HepG2 (cell line): ENCODE data around the gene RING1. TPM values are rescaled to one million over a fixed set of nuclear protein-coding genes. Genes with fewer than 3 reads are reported as not detected.

Experiments
- AFF4 ChIP-seq: sonication (generic); formaldehyde crosslinking; IDR thresholded peaks from 2 replicates; pipeline ENCODE4 v1.4.0; 2020; ENCODE audit warnings: missing genetic modification reagents
- DMTF1 ChIP-seq: sonication (generic); formaldehyde crosslinking; IDR thresholded peaks from 2 replicates; pipeline ENCODE4 v1.4.0; 2020; ENCODE audit warnings: mild to moderate bottlenecking, missing genetic modification reagents
- HDAC6 ChIP-seq: fragments of 200-600 bp; sonication (generic); IDR thresholded peaks from 2 replicates; pipeline ENCODE4 v1.7.0; 2017; ENCODE audit warnings: mild to moderate bottlenecking, antibody characterized with exemption, low read length, low read depth
- HNRNPUL1 ChIP-seq: fragments of 200-400 bp; formaldehyde crosslinking; IDR thresholded peaks from 2 replicates; pipeline ENCODE4 v1.6.1; 2017; ENCODE audit warnings: low read depth, mild to moderate bottlenecking, low read length, moderate library complexity
- KAT8 ChIP-seq: IDR thresholded peaks from 2 replicates; pipeline ENCODE4 v1.6.1; 2016; ENCODE audit warnings: missing genetic modification reagents, missing compliant biosample characterization
- MNT ChIP-seq: fragments of 450-650 bp; IDR thresholded peaks from 2 replicates; pipeline ENCODE4 v1.6.1; 2016
- PAF1 ChIP-seq: IDR thresholded peaks from 2 replicates; pipeline ENCODE4 v1.6.1; 2016; ENCODE audit warnings: missing genetic modification reagents, missing compliant biosample characterization
- PRDM4 ChIP-seq: sonication (generic); formaldehyde crosslinking; IDR thresholded peaks from 2 replicates; pipeline ENCODE4 v1.9.0; 2021; ENCODE audit warnings: missing genetic modification reagents, borderline replicate concordance
- SOX5 ChIP-seq: IDR thresholded peaks from 2 replicates; pipeline ENCODE4 v1.6.1; 2016; ENCODE audit warnings: borderline replicate concordance
- SUZ12 ChIP-seq: fragments of 150-350 bp; IDR thresholded peaks from 2 replicates; pipeline ENCODE4 v1.6.1; 2014; ENCODE audit warnings: low read depth, low read length
- TP53 ChIP-seq: sonication (generic); formaldehyde crosslinking; conservative IDR thresholded peaks from 2 replicates; pipeline ENCODE4 v1.4.0; 2020; ENCODE audit warnings: missing genetic modification reagents
- ZBTB2 ChIP-seq: sonication (generic); formaldehyde crosslinking; IDR thresholded peaks from 2 replicates; pipeline ENCODE4 v1.8.0; 2022; ENCODE audit warnings: low read depth, missing genetic modification reagents
- ZNF121 ChIP-seq: sonication (generic); formaldehyde crosslinking; IDR thresholded peaks from 2 replicates; pipeline ENCODE4 v1.5.0; 2020; ENCODE audit warnings: mild to moderate bottlenecking, missing genetic modification reagents
- ZNF432 ChIP-seq: sonication (generic); formaldehyde crosslinking; IDR thresholded peaks from 2 replicates; pipeline ENCODE4 v1.5.0; 2020; ENCODE audit warnings: missing genetic modification reagents, mild to moderate bottlenecking, borderline replicate concordance
- ZNF510 ChIP-seq: sonication (generic); formaldehyde crosslinking; IDR thresholded peaks from 2 replicates; pipeline ENCODE4 v1.4.0; 2020; ENCODE audit warnings: low read depth, mild to moderate bottlenecking, missing genetic modification reagents
- ZNF558 ChIP-seq: sonication (generic); formaldehyde crosslinking; IDR thresholded peaks from 2 replicates; pipeline ENCODE4 v1.9.0; 2022; ENCODE audit warnings: mild to moderate bottlenecking, missing genetic modification reagents, borderline replicate concordance
- ZNF83 ChIP-seq: sonication (generic); formaldehyde crosslinking; IDR thresholded peaks from 2 replicates; pipeline ENCODE4 v1.4.0; 2020; ENCODE audit warnings: missing genetic modification reagents, mild to moderate bottlenecking, borderline replicate concordance
- polyA plus RNA-seq, 8 experiments: library from polyadenylated mRNA; depleted of rRNA in 3 of 8; stranded (reverse) in 7 of 8; unstranded in 1 of 8; fragments of >200 nt; fragmentation: Illumina TruSeq in 4 of 8; extraction: Trizol in 4 of 8; gene quantifications; 2 replicates each; pipeline versions ENCODE4 v1.2.1 to v1.2.3, GENCODE V29; 2011 to 2016; ENCODE audit warnings: low read depth in 4 of 8, missing spikeins in 1 of 8, mixed read lengths in 1 of 8; ENCODE audit not compliant: insufficient read depth in 1 of 8
- total RNA-seq, 5 experiments: library from RNA; depleted of rRNA; stranded (reverse); fragments of >200 nt; fragmentation: Illumina TruSeq; extraction: Trizol; gene quantifications; 2 replicates each; pipeline ENCODE4 v1.2.3, GENCODE V29; 2016; ENCODE audit warnings: low read depth in 1 of 5

Gene RING1
- total and polyA plus RNA-seq, 2 of the 13 experiments (the other 11 are each of a cell fraction or from before 2014, with no cell fraction given) = 23.9 to 33.6 TPM

- TF ChIP-seq KAT8 (CRISPR knock-in tag) (0 out of 2 replicates have a peak, but pooled peaks have one; percentile 45), HNRNPUL1 (no peak), ZNF432 (CRISPR knock-in tag) (no peak), MNT (no peak), ZBTB2 (CRISPR knock-in tag) (no peak), AFF4 (CRISPR knock-in tag) (no peak), DMTF1 (no peak), PRDM4 (CRISPR knock-in tag) (no peak), TP53 (CRISPR knock-in tag) (no peak), HDAC6 (no peak), ZNF121 (CRISPR knock-in tag) (no peak), ZNF558 (CRISPR knock-in tag) (no peak), SUZ12 (no peak), ZNF83 (no peak), SOX5 (CRISPR knock-in tag) (no peak), ZNF510 (CRISPR knock-in tag) (no peak), PAF1 (CRISPR knock-in tag) (no peak)
Measured at GRCh38 chr6:33161354-33162331, 46.7 kb upstream of the RING1 start (continued).
